Measurements from ENCODE around the gene REXO4. TPM values are rescaled to one million over a fixed set of nuclear protein-coding genes. Genes with fewer than 3 reads are reported as not detected.

Gene REXO4
- total RNA-seq (2022): 43.6 and 44.1 TPM in 2 replicates
- percentile 82 among the genes with signal in this experiment for Bru-seq, nascent RNA
- BruChase-seq, experiment 1, labeled RNA remaining after a 2-hour chase: percentile 82 among the genes with signal in this experiment
- percentile 86 among the genes with signal in this experiment for BruChase-seq, experiment 2, labeled RNA remaining after a 6-hour chase
- long read RNA-seq, transcript REXO4-202 (8 exons, 2,360 nt): major isoform, 78 of 95 reads
- long read RNA-seq, partial matches to known transcripts: 6 of 95 reads
- long read RNA-seq, other reads (novel, unspliced or antisense): 11 of 95 reads

- peak; percentile 93 to 95 for DNase-seq
- Histone ChIP-seq H3K4me1 (peaks cover 12% of the 10 kb centered on the region), H3K9me3 (no peaks in the 10 kb centered on the region), H3K4me3 (ENCODE audit: low read depth, low read length) (peak within 1 kb of the TSS; percentile 65), H3K36me3 (ENCODE audit: control insufficient read depth, insufficient read depth, low read length) (peaks cover 3% of the 10 kb centered on the region; the same call in 1 of the 2 replicates), H3K27me3 (replicated peaks; ENCODE audit: control insufficient read depth, insufficient read depth, low read length) (no peaks in the 10 kb centered on the region)
- intact Hi-C loops (cut with micrococcal nuclease; ENCODE audit: unreplicated experiment): loop anchor here (5.0 kb wide), 1 partner anchor 40 kb away; the partner anchor contains the start of gene CACFD1
- H3K9me3 Mint-ChIP-seq (ENCODE audit: unreplicated experiment): no peaks in the 10 kb centered on the region
- H3K4me3 Mint-ChIP-seq (ENCODE audit: unreplicated experiment): peak within 1 kb of the TSS; percentile 86
- peaks cover 11% of the 10 kb centered on the region for H3K4me1 Mint-ChIP-seq (ENCODE audit: low read depth, unreplicated experiment)
- POLR2A ChIA-PET: interaction anchor here (1.3 to 2.9 kb wide), 2 partner anchors 42 to 388 kb away, joined by 3 to 28 read pairs; partner anchors contain the start of gene CACFD1
- CTCF ChIA-PET: interaction anchor here (0.5 to 0.9 kb wide), 2 partner anchors 42 to 82 kb away, joined by 3 to 5 read pairs; partner anchors contain the start of genes CACFD1 and SURF6
- H3K27ac Mint-ChIP-seq (ENCODE audit: unreplicated experiment): peak within 1 kb of the TSS; percentile 84
- no peak for TF ChIP-seq CTCF (IDR thresholded peaks at IDR 0.05; ENCODE audit: insufficient read depth in 1 of 2, low read depth in 1 of 2, low read length in 1 of 2, severe bottlenecking in 1 of 2, unreplicated experiment in 1 of 2)
- no peaks in the 10 kb centered on the region for H3K27me3 Mint-ChIP-seq (ENCODE audit: insufficient read depth, unreplicated experiment)
- TSS peak; percentile 68 for BruUV-seq (replicated peaks)
- H3K36me3 Mint-ChIP-seq (ENCODE audit: insufficient read depth, unreplicated experiment): peaks cover 23% of the 10 kb centered on the region
Observed at GRCh38 chr9:133417541-133418461, at the start of gene REXO4. REXO4 (minus strand) TSS chr9:133418010; CDS start chr9:133417844, 166 bp downstream.

- BruUV-seq (replicated peaks): no TSS peak
- Histone ChIP-seq H3K27me3 (replicated peaks; ENCODE audit: control insufficient read depth, insufficient read depth, low read length) (no peaks in the 10 kb centered on the region), H3K9me3 (no peaks in the 10 kb centered on the region), H3K4me3 (ENCODE audit: low read depth, low read length) (no peak overlapping the region), H3K4me1 (no peaks in the 10 kb centered on the region), H3K36me3 (ENCODE audit: control insufficient read depth, insufficient read depth, low read length) (no peaks in the 10 kb centered on the region; the same call in 1 of the 2 replicates)
- no peak overlapping the region for H3K27ac Mint-ChIP-seq (ENCODE audit: unreplicated experiment)
- no peaks in the 10 kb centered on the region for H3K27me3 Mint-ChIP-seq (ENCODE audit: insufficient read depth, unreplicated experiment)
- ChIA-PET POLR2A (no interaction called here), CTCF (no interaction called here)
- no peaks in the 10 kb centered on the region for H3K4me1 Mint-ChIP-seq (ENCODE audit: low read depth, unreplicated experiment)
- peaks cover 25% of the 10 kb centered on the region for H3K36me3 Mint-ChIP-seq (ENCODE audit: insufficient read depth, unreplicated experiment)
- no peaks in the 10 kb centered on the region for H3K9me3 Mint-ChIP-seq (ENCODE audit: unreplicated experiment)
- intact Hi-C loops (cut with micrococcal nuclease; ENCODE audit: unreplicated experiment): no loop called here
- no peak overlapping the region for H3K4me3 Mint-ChIP-seq (ENCODE audit: unreplicated experiment)
- no peak for TF ChIP-seq CTCF (IDR thresholded peaks at IDR 0.05; ENCODE audit: insufficient read depth in 1 of 2, low read depth in 1 of 2, low read length in 1 of 2, severe bottlenecking in 1 of 2, unreplicated experiment in 1 of 2)
- DNase-seq: no peak
Observed at GRCh38 chr9:133467101-133467500, 49.3 kb upstream of the REXO4 start.

- no peak for DNase-seq
- Histone ChIP-seq H3K36me3 (ENCODE audit: control insufficient read depth, insufficient read depth, low read length) (no peaks in the 10 kb centered on the region; the same call in 1 of the 2 replicates), H3K4me1 (peaks cover 8% of the 10 kb centered on the region), H3K9me3 (no peaks in the 10 kb centered on the region), H3K27me3 (replicated peaks; ENCODE audit: control insufficient read depth, insufficient read depth, low read length) (no peaks in the 10 kb centered on the region), H3K4me3 (ENCODE audit: low read depth, low read length) (no peak overlapping the region)
- CTCF ChIA-PET: no interaction called here
- TF ChIP-seq CTCF (IDR thresholded peaks at IDR 0.05; ENCODE audit: insufficient read depth in 1 of 2, low read depth in 1 of 2, low read length in 1 of 2, severe bottlenecking in 1 of 2, unreplicated experiment in 1 of 2): no peak
- POLR2A ChIA-PET: no interaction called here
- no peaks in the 10 kb centered on the region for H3K9me3 Mint-ChIP-seq (ENCODE audit: unreplicated experiment)
- H3K4me1 Mint-ChIP-seq (ENCODE audit: low read depth, unreplicated experiment): no peaks in the 10 kb centered on the region
- H3K27me3 Mint-ChIP-seq (ENCODE audit: insufficient read depth, unreplicated experiment): no peaks in the 10 kb centered on the region
- intact Hi-C loops (cut with micrococcal nuclease; ENCODE audit: unreplicated experiment): no loop called here
- peaks cover 25% of the 10 kb centered on the region for H3K36me3 Mint-ChIP-seq (ENCODE audit: insufficient read depth, unreplicated experiment)
- no TSS peak for BruUV-seq (replicated peaks)
- no peak overlapping the region for H3K4me3 Mint-ChIP-seq (ENCODE audit: unreplicated experiment)
- no peak overlapping the region for H3K27ac Mint-ChIP-seq (ENCODE audit: unreplicated experiment)
Observed at GRCh38 chr9:133465984-133466383, 48.2 kb upstream of the REXO4 start.

Measured in Caco-2 (cell line).